ENCODE data around the gene PPY. TPM values are rescaled to one million over a fixed set of nuclear protein-coding genes. Genes with fewer than 3 reads are reported as not detected.

PPY gene
- total RNA-seq, 1 experiment from 2014 or later = not detected

GRCh38 chr17:43901861-43902589 is 40.3 kb downstream of the PPY start (continued):
- no peak for TF ChIP-seq ZNF121 (CRISPR knock-in tag; IDR thresholded peaks at IDR 0.05)
- no peak for TF ChIP-seq TEAD4 (CRISPR knock-in tag; IDR thresholded peaks at IDR 0.05)

GRCh38 chr17:43900858-43901754 is 41.2 kb downstream of the PPY start:
- ChIA-PET CTCF (interaction anchor here (0.6 to 4.7 kb wide), 10 partner anchors 8 to 105 kb away, joined by 3 to 33 read pairs (median 6); partner anchors contain the start of gene CD300LG), POLR2A (interaction anchor here (0.5 kb wide), 1 partner anchor 12 kb away, joined by 3 read pairs; no protein-coding TSS in a partner anchor)
- peak overlapping the region; percentile 75 for H3K4me3 Mint-ChIP-seq
- TF ChIP-seq ZNF396 (CRISPR knock-in tag; IDR thresholded peaks at IDR 0.05; ENCODE audit: borderline replicate concordance) (no peak), ATF6 (CRISPR knock-in tag; IDR thresholded peaks at IDR 0.05) (no peak), ZNF263 (CRISPR knock-in tag; IDR thresholded peaks at IDR 0.05; ENCODE audit: low read depth) (no peak), ZNF416 (CRISPR knock-in tag; IDR thresholded peaks at IDR 0.05) (no peak)
- H3K27me3 Mint-ChIP-seq (ENCODE audit: low read depth) = peaks cover 39% of the 10 kb centered on the region
- H3K9me3 Mint-ChIP-seq = no peaks in the 10 kb centered on the region
- H3K27ac Mint-ChIP-seq = no peak overlapping the region
- ATAC-seq = peak; percentile 34
- H3K4me1 Mint-ChIP-seq = peaks cover 60% of the 10 kb centered on the region
- no peak for DNase-seq (ENCODE audit: low spot score)
- H3K36me3 Mint-ChIP-seq = peaks cover 4% of the 10 kb centered on the region; the same call in 1 of the 2 replicates

- H3K4me1 Mint-ChIP-seq = peaks cover 52% of the 10 kb centered on the region
Measured at GRCh38 chr17:43900183-43900857, 42.0 kb downstream of the PPY start.

More at GRCh38 chr17:43900183-43900857, 42.0 kb downstream of the PPY start:
- no peak for TF ChIP-seq CREB1 (CRISPR knock-in tag; IDR thresholded peaks at IDR 0.05)
- no peak for TF ChIP-seq NR3C1 (CRISPR knock-in tag; conservative IDR thresholded peaks at IDR 0.05; ENCODE audit: low read depth)
- TF ChIP-seq MXD4 (CRISPR knock-in tag; IDR thresholded peaks at IDR 0.05; ENCODE audit: borderline replicate concordance) = no peak
- TF ChIP-seq OVOL2 (CRISPR knock-in tag; IDR thresholded peaks at IDR 0.05; ENCODE audit: borderline replicate concordance) = no peak
- no peak for TF ChIP-seq ZNF532 (CRISPR knock-in tag; IDR thresholded peaks at IDR 0.05; ENCODE audit: borderline replicate concordance)
- TF ChIP-seq GTF2I (CRISPR knock-in tag; conservative IDR thresholded peaks at IDR 0.05) = no peak
- TF ChIP-seq MAX (CRISPR knock-in tag; IDR thresholded peaks at IDR 0.05) = peak; percentile 49; the same call in 1 of the 2 replicates
- peak; percentile 96 for TF ChIP-seq NFYB (CRISPR knock-in tag; conservative IDR thresholded peaks at IDR 0.05; ENCODE audit: low read depth)
- no peak for TF ChIP-seq PREB (CRISPR knock-in tag; IDR thresholded peaks at IDR 0.05; ENCODE audit: borderline replicate concordance)
- peak; percentile 39; the same call in 1 of the 2 replicates for TF ChIP-seq E2F5 (CRISPR knock-in tag; IDR thresholded peaks at IDR 0.05)
- TF ChIP-seq SP1 (CRISPR knock-in tag; conservative IDR thresholded peaks at IDR 0.05) = peak; percentile 66
- 0 out of 2 replicates have a peak, but pooled peaks have one; percentile 50 for TF ChIP-seq FOXP4 (CRISPR knock-in tag; IDR thresholded peaks at IDR 0.05)
- Mint-ChIP-seq H3K27ac (no peak overlapping the region), H3K36me3 (peaks cover 4% of the 10 kb centered on the region; the same call in 1 of the 2 replicates), H3K4me3 (peak overlapping the region; percentile 75), H3K27me3 (ENCODE audit: low read depth) (peaks cover 32% of the 10 kb centered on the region), H3K9me3 (no peaks in the 10 kb centered on the region)
- ATAC-seq (peak; percentile 92), DNase-seq (ENCODE audit: low spot score) (peak; percentile 93)
- POLR2A ChIA-PET = interaction anchor here (0.5 to 0.7 kb wide), 2 partner anchors 12 to 103 kb away, joined by 3 to 4 read pairs; no protein-coding TSS in a partner anchor
- CTCF ChIA-PET = interaction anchor here (0.6 to 4.7 kb wide), 9 partner anchors 9 to 106 kb away, joined by 3 to 33 read pairs (median 5); partner anchors contain the start of gene CD300LG
